ENCODE results near the gene RBAK. TPM values are rescaled to one million over a fixed set of nuclear protein-coding genes. Genes with fewer than 3 reads are reported as not detected.

Gene RBAK
- total and polyA plus RNA-seq, 4 donors: 1.7 to 7.2 (median 3.7) TPM

- no peaks in the 10 kb centered on the region for H3K9me3 ChIP-seq (ENCODE audit: control insufficient read depth in 4 of 4, low read length in 3 of 4)
- TF ChIP-seq HNF4G (IDR thresholded peaks at IDR 0.05) (no peak), FOXA2 (IDR thresholded peaks at IDR 0.05) (no peak), EGR1 (IDR thresholded peaks at IDR 0.05; ENCODE audit: low read depth in 2 of 2) (no peak), SP1 (IDR thresholded peaks at IDR 0.05) (no peak), NR2F2 (IDR thresholded peaks at IDR 0.05) (no peak), HNF4A (conservative IDR thresholded peaks at IDR 0.05) (no peak), FOXA1 (IDR thresholded peaks at IDR 0.05) (no peak), GABPA (IDR thresholded peaks at IDR 0.05 in 1 of 2, conservative IDR thresholded peaks at IDR 0.05 in 1 of 2) (no peak), RAD21 (IDR thresholded peaks at IDR 0.05) (no peak), RXRA (IDR thresholded peaks at IDR 0.05) (no peak), ATF3 (IDR thresholded peaks at IDR 0.05) (no peak), MAX (IDR thresholded peaks at IDR 0.05) (no peak), JUND (IDR thresholded peaks at IDR 0.05) (no peak), ZBTB33 (IDR thresholded peaks at IDR 0.05) (no peak), TAF1 (conservative IDR thresholded peaks at IDR 0.05) (no peak), YY1 (IDR thresholded peaks at IDR 0.05) (no peak)
- TF ChIP-seq, protein P1, sequence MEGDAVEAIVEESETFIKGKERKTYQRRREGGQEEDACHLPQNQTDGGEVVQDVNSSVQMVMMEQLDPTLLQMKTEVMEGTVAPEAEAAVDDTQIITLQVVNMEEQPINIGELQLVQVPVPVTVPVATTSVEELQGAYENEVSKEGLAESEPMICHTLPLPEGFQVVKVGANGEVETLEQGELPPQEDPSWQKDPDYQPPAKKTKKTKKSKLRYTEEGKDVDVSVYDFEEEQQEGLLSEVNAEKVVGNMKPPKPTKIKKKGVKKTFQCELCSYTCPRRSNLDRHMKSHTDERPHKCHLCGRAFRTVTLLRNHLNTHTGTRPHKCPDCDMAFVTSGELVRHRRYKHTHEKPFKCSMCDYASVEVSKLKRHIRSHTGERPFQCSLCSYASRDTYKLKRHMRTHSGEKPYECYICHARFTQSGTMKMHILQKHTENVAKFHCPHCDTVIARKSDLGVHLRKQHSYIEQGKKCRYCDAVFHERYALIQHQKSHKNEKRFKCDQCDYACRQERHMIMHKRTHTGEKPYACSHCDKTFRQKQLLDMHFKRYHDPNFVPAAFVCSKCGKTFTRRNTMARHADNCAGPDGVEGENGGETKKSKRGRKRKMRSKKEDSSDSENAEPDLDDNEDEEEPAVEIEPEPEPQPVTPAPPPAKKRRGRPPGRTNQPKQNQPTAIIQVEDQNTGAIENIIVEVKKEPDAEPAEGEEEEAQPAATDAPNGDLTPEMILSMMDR (IDR thresholded peaks at IDR 0.05; ENCODE audit: low read depth, low read length, missing input control): no peak
- TF ChIP-seq, protein P2, sequence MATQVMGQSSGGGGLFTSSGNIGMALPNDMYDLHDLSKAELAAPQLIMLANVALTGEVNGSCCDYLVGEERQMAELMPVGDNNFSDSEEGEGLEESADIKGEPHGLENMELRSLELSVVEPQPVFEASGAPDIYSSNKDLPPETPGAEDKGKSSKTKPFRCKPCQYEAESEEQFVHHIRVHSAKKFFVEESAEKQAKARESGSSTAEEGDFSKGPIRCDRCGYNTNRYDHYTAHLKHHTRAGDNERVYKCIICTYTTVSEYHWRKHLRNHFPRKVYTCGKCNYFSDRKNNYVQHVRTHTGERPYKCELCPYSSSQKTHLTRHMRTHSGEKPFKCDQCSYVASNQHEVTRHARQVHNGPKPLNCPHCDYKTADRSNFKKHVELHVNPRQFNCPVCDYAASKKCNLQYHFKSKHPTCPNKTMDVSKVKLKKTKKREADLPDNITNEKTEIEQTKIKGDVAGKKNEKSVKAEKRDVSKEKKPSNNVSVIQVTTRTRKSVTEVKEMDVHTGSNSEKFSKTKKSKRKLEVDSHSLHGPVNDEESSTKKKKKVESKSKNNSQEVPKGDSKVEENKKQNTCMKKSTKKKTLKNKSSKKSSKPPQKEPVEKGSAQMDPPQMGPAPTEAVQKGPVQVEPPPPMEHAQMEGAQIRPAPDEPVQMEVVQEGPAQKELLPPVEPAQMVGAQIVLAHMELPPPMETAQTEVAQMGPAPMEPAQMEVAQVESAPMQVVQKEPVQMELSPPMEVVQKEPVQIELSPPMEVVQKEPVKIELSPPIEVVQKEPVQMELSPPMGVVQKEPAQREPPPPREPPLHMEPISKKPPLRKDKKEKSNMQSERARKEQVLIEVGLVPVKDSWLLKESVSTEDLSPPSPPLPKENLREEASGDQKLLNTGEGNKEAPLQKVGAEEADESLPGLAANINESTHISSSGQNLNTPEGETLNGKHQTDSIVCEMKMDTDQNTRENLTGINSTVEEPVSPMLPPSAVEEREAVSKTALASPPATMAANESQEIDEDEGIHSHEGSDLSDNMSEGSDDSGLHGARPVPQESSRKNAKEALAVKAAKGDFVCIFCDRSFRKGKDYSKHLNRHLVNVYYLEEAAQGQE (IDR thresholded peaks at IDR 0.05): no peak
- no peak overlapping the region for H3K4me3 ChIP-seq (ENCODE audit: low read depth in 1 of 3, low read length in 3 of 3)
- H3K27me3 ChIP-seq (ENCODE audit: control insufficient read depth in 4 of 4, insufficient read depth in 4 of 4, low read length in 3 of 4): no peaks in the 10 kb centered on the region
- H3K4me1 ChIP-seq (ENCODE audit: control insufficient read depth in 4 of 4, insufficient read depth in 4 of 4, low read length in 3 of 4): no peaks in the 10 kb centered on the region
- peaks cover 6 to 29% (median 16%) of the 10 kb centered on the region in 4 donors for H3K36me3 ChIP-seq (ENCODE audit: control insufficient read depth in 4 of 4, insufficient read depth in 3 of 4, low read depth in 1 of 4, low read length in 3 of 4)
- DNase-seq (ENCODE audit: low spot score): no peak
- 96% methylated on average over 7 of the region's 7 CpGs for WGBS
- H3K27ac ChIP-seq (ENCODE audit: low read depth in 1 of 2, low read length in 2 of 2): no peak overlapping the region
- H3K9ac ChIP-seq (ENCODE audit: low read depth in 1 of 2, low read length in 2 of 2): no peak overlapping the region
Observed at GRCh38 chr7:4996696-4997222, 48.9 kb upstream of the RBAK start.
